ENCODE measurements around the gene LMO1.

The LMO1 gene

GRCh38 chr11:8177136-8177535 is 86.5 kb downstream of the LMO1 start:
- TF ChIP-seq YY1 (IDR thresholded peaks at IDR 0.05; ENCODE audit: low read depth) (no peak), NFIC (IDR thresholded peaks at IDR 0.05) (no peak), TAF1 (IDR thresholded peaks at IDR 0.05; ENCODE audit: low read depth) (no peak), CEBPB (IDR thresholded peaks at IDR 0.05) (no peak), EP300 (IDR thresholded peaks at IDR 0.05; ENCODE audit: borderline replicate concordance) (no peak), TEAD4 (IDR thresholded peaks at IDR 0.05) (no peak), CREB1 (IDR thresholded peaks at IDR 0.05; ENCODE audit: low read depth) (no peak), FOXM1 (IDR thresholded peaks at IDR 0.05; ENCODE audit: borderline replicate concordance, low read depth) (no peak)

Data from Ishikawa (cell line).